NCI-H1417 treated with DMSO at 0.1 percent for 48 hours (cell line): ENCODE results near the gene PTTG1IP2.
"Not testable (repeated sequence)": the region's sequence is repeated elsewhere in the genome, so short reads cannot be mapped to it uniquely, and the experiment has no call there.

ENCODE experiments used
- DNase-seq: peaks from one replicate; lab custom pipeline; 2025; lab: John Stamatoyannopoulos, UW

The PTTG1IP2 gene

GRCh38 chr7:90469554-90469953 is at the start of gene PTTG1IP2:
Gene PTTG1IP2, plus strand, starts transcription at chr7:90469639. Its CDS starts 148 bp downstream, at chr7:90469787.
- DNase-seq: no peak

GRCh38 chr7:90421651-90422050 is 47.8 kb upstream of the PTTG1IP2 start:
- no peak for DNase-seq

DNA sequence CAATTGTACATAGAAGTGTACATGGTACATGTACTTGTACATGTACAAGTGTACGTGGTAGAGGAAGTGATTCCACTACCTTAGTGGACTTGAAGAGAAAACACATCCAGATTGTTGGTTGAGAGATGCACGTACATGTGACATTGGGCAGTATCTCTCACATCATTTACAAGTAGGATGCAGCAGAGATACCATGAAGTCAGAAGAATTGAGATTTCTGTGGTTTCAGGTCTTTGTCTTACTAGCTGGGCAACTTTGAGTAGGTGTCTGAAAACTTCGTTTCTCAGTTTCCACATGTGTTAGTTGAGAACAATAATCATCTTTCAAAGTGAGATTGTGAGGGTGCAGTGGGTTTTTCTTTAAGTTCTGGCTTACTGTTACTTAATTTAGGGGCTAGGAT is 44.7 kb upstream of the PTTG1IP2 start:
- DNase-seq: no peak

DNA sequence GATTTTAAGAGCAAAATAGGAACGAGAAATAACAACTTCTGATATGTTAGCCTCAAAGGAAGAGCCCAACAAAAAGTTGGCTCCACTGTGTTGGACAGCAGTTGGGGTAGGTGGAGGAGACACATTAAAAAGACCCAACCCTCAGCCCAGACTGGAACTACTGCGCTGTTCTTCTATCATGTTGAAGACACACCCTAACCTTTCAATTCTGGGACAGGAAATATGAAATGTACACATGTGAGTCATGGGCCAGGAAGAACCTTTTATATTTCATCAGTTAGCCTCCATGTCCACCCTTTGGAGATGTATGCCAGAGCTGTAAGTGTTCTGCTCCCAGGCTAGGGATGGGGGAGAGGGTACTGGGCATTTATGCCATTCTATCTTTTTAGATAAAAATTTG is 44.1 kb upstream of the PTTG1IP2 start:
- DNase-seq: no peak

GRCh38 chr7:90430614-90431460 is 38.6 kb upstream of the PTTG1IP2 start:
- no peak for DNase-seq

DNA sequence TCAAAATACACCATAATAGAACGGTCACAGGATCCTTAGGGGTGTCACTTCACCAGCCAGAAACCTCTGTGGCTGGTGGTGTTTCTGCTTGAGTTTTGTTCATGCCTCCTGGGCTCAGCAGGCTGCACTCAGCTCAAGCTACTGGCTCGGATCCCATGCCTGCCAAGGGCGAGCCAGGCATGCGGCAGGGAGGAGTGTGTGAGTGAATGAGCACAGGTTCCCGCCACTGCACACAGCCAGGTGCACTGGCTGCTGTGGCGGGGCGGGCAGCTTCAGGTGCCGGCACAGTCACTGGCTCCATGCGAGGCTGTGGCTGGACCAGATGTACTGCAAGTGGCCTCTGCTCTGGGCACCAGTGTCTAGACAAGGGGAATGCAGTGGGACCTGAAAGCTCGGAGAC is 36.7 kb upstream of the PTTG1IP2 start:
- DNase-seq: no peak

- no peak for DNase-seq
Measured at GRCh38 chr7:90433221-90433620, 36.2 kb upstream of the PTTG1IP2 start.

DNA sequence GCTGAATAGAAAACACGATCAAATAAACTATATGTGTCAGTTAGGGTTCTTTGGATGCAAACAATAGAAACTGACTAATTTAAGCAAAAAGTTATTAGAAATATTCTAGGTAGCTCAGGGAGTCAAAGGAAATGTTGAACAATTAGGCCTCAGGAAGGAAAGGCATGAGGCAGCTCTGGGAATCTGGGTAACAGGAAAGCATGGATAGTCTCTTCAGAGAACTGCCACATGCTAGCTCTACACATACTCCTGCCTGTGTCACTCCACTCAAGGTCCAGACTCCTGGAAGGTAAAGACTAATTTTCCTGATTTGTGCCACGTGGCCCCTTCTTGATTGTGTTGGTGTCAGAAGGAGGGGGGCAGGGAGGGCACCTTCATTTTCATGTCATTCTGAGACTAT is 23.8 kb upstream of the PTTG1IP2 start:
- DNase-seq: no peak

DNA sequence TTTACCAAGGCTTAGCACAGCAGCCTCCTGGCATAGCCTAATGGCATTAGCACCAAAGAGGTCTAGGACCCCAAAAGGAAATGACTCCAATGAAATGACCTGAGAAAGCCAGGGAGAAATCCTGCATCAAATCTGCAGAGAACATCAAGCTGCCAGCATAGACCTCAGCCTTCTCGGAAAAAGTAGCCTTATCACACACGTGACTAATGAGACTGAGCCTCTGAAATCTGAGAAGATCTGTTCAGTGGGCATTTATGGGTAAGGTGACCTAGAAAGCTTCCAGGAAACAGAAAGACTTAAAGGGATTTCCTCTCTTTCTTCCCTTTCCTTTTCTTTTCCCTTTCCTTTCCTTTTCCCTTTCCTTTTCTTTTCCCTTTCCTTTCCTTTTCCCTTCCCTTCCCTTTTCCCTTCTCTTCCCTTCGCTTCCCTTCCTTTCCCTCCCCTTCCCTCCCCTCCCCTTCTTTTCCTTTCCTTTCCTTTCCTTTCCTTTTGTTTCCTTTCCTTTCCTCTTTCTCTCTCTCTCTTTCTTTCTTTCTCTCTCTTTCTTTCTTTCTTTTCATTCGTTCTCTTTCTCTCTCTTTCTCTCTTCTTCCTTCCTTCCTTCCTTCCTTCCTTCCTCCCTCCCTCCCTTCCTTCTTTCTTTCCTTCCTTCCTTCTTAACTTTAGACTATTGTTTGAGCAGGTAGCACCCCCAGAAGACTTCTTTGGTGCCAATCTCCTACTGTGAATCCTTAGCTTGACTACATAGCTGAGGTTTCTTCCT is 23.1 kb upstream of the PTTG1IP2 start:
- no peak for DNase-seq

DNA sequence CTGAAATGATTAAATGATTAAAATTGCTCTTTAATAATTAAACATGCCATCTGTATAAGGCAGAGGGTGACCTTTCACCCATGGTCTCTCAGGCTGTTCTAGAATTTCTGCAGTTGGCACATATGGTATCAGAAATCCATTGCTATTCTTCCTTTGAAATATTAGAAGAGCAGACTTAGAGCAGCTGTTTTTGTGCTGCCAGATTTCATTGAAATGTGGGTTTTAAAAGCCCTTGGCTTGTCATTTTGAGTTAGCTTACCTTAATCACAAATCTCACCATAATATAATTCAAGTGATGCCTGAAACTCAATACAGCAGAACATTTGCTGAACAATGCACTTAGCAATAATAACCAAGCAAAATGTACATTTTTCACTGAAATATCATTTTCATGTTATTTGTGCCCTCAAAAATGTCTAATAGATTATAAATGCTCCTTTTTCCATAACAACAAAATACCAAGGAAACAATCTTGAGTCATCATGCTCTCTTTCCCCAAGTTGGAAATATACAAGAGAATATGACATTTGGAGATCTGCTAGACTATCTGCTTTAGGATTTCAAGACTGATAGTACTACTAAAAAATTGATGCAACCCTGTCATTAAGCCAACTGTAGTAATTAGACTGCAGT is 16.1 kb upstream of the PTTG1IP2 start:
- no peak for DNase-seq

- no peak for DNase-seq
Measured at GRCh38 chr7:90453931-90454330, 15.5 kb upstream of the PTTG1IP2 start.

GRCh38 chr7:90455163-90456030 is 14.0 kb upstream of the PTTG1IP2 start:
- peak; percentile 53 for DNase-seq

DNA sequence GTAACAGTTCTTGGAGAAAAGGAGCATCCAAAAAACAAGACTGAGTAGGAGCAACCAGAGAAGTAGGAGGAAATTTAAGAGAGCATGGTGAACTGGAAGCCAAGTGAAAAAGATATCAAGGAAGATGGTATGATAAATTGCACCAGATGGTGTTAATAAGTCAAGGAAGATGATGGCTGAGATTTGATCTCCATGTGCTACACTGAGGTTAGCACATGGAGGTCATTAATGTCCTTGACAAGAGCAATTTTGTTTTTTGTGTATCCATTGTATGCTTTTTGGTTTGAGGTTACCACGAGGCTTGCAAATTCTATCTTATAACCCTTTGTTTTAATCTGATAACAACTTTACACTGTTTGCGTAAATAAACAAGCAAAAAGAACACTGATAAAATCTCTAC is 11.3 kb upstream of the PTTG1IP2 start:
- DNase-seq: no peak

- no peak for DNase-seq
Measured at GRCh38 chr7:90459888-90460287, 9.6 kb upstream of the PTTG1IP2 start.

DNA sequence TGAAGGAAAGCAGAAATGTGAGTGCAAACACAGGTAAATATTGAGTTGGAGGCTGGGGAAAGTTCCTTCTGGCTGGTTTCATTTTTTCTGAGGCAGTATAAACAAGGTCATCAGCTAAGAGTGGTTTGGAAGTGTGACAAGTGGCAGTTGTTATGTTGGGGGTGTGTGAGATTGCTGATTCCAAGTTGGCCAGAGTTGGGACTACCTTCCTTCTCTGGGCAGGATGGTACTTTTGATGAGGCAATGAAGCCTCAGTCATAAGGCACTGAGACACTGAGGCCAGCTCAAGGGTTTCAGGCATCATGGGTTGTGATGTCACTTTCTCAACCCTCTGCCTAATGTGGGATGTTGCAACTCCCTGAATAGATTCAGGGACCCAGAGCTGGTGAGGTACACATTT is 8.2 kb upstream of the PTTG1IP2 start:
- no peak for DNase-seq

- DNase-seq: not testable (repeated sequence)
Measured at GRCh38 chr7:90463151-90463628, 6.2 kb upstream of the PTTG1IP2 start.

GRCh38 chr7:90465816-90466215 is 3.6 kb upstream of the PTTG1IP2 start:
- no peak for DNase-seq

GRCh38 chr7:90472805-90473540 is 3.5 kb downstream of the PTTG1IP2 start:
- DNase-seq: no peak

DNA sequence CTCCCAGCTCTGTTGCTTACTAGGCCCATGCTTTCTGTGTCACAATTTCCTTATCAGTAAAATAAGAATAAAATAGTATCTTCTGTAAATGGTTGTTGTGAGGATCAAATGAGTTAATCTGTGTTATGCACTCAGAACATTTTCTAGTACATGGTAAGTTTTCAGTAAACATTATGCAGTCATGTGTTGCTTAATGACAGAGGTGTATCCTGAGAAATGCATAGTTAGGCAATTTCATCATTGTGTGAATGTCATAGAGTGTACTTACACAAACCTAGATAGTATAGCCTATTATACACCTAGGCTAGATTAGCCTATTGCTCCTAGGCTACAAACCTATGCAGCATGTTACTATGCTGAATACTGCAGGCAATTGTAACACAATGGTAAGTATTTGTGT is 4.4 kb downstream of the PTTG1IP2 start:
- DNase-seq: no peak

DNA sequence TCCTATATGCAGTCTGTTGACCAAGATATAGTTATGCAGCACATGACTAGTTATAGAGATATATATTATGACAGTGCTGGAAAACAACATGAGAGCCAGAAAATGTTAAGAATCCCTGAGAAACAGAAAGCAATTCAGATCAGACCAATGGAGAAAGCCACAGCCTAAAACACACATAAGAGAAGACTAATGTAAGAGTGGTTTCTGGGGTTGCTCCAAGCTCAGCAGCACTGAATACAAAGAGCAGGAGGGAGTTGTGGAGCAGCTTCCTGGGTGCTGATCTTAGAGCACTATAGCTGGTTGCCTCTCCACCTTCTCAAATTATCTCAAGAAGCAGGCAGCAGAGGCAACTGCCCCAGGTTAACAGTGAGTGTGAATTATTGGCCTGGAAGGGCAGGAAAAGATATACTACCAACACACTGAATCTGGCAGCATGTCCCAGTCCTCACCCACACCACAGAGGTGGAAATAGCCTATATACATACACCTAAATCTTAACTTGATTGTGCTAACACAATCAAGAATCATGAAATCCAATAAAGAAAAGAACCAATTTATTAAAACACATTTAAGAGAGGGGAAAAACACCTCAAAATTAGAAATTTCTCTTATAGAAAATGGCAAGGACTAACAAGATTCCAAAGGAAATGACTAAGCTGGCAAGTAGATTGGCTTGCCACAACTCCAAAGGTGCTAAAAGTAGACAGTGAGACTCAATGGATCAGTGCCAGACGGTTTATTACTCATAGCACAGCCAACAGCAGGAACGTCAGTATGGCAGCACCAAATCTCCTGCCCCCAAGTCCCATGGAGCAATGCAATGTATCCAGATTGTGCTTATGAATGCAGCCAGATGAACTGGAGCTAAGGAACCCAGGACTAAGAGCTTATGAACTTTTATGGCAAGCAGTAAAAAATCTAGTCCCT is 5.1 kb downstream of the PTTG1IP2 start:
- no peak for DNase-seq
